Embryonic facial prominence (tissue), 1 donor: ENCODE measurements around the gene TM9SF3.
"Not testable (repeated sequence)": the region's sequence is repeated elsewhere in the genome, so short reads cannot be mapped to it uniquely, and the experiment has no call there.

ENCODE experiments used
- DNase-seq: peaks from one replicate; pipeline ENCODE4 v3.0.0-alpha.2; 2016; ENCODE audit errors: extremely low spot score

The TM9SF3 gene

DNA sequence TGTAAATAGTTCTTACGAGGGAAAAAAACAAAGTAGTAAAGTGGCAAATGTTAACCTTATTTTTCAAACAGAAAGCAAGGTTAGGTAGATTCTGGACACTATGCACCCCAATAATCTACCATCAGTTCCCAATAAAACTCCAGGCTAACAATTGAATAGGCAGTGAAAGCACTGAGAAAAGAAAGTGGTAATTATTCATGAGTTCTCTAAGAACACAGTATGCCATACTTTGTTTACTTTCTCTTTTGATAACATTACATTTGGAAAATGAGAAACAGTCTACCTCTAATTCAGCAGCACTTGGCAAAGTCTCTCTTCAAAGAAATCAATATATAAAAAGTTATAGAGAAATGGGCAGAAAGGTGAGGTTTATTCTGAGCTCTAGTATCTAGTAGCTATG is 18.4 kb downstream of the TM9SF3 start:
- DNase-seq = no peak

DNA sequence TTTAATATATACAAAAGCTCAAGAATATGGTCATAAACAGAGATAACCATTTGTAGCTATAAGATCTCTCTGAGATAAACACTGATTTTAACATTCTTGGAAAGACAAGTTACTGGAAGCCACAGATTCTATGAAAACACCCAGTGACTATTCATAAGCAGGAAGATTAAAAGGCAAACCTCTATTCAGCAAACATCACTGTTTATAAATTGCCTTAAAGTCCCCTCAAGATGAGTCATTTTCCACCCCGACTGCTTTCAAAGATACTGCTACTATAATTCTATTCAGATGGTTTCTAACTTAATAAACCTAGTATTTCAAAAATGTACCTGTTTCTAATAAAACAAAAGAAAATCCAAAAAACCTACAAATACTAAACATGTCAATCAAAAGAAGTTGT is 21.0 kb downstream of the TM9SF3 start:
- DNase-seq = no peak

DNA sequence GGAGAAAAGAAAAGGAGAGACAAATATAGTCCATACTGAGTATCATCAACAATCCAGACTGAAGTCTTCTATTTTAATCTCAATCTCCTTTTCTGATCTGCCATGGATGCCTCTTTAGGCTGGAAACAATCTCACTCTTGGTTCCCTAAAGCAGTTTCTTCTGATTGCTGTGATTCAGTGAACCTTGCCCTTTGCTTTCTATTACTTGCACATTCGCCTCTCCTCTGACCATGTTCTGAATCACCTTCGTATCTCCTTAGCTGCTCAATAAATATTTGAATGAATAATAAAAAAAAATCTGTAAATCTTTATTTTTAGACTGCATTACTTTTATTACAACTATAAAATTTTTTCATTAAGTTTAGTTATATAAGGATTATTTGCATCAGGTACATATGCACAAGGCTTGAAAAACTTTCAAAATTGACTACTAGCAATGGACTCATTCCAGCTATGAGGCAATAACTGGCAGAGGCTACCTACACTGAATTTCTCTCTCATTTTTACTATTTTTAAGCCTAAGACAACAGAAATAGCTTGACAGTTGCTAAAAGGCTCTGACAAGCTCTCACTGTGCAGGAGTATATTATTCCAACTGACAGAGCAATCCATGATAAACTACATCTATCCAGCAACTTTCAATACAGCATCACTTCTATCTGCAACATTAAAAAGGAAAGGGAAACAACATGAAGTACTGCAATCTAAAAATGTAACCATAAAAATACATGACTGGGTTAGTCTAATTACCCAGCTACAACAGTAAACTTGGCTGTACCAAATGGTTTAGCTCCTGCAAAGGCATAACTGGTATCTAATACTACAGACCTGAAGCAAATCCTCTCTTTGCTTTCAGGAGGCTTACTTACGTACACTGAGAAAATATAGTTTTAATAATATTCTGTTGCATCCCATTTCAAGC is 25.6 kb downstream of the TM9SF3 start:
- no peak for DNase-seq

DNA sequence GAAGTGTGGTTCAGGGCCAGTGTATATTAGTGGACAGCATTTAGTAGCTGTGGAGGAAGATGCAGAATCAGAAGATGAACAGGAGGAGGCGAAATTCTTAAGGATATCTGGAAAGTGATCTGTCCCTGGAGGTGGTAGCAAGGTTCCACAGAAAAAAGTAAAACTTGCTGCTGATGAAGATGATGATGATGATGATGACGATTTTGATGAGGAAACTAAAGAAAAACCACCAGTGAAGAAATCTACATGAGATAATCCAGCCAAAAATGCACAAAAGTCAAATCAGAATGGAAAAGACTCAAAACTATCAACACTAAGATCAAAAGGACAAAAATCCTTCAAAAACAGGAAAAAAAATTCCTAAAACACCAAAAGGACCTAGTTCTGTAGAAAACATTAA is 26.3 kb downstream of the TM9SF3 start:
- no peak for DNase-seq

- no peak for DNase-seq
These were observed 30.8 kb downstream of the TM9SF3 start for GRCh38 chr10:96556003-96556402.

DNA sequence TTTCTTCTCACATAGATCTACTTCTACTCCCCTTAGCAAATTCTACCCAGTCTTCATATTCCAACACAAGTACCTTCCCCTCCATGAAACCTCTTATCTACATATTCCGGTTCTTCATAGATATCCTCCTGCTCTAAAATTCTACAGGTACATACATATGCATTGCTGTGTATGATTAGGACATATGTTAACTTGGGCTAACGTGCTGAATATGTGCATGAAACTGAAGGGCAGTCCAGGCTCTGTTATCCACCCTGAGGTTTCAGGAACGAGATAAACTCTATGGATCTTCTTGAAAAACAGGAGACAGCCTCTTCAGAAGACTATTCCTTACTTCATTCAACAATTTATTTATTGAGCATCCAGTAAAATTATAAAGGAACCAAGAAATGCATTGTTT is 31.5 kb downstream of the TM9SF3 start:
- no peak for DNase-seq

DNA sequence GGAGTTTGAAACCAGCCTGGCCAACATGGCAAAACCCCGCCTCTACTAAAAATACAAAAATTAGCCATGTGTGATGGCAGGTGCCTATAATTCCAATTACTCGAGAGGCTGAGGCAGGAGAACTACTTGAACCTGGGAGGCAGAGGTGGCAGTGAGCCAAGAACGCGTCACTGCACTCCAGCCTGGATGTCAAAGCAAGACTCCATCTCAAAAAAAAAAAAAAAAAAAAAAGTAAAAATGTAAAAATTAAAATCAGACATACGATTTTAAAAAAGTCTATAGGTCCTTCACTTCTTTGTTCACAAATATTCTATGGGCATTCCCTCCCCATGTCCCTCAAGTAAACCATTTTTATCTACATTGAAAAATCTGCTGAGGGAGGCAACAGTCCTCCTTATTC is 38.2 kb downstream of the TM9SF3 start:
- no peak for DNase-seq

DNA sequence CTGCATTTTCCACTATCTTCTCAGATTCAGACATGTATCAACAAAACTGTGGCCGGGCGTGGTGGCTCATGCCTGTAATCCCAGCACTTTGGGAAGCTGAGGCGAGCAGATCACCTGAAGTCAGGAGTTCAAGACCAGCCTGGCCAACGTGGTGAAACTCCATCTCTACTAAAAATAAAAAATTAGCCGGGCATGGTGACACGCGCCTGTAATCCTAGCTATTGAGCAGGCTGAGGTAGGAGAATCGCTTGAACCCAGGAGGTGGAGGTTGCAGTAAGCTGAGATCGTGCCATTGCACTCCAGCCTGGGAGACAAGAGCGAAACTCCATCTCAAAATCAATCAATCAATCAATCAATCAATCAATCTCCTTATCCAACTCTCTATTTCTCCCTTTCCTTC is 41.3 kb downstream of the TM9SF3 start:
- DNase-seq = not testable (repeated sequence)

- DNase-seq = no peak
These were observed 44.9 kb downstream of the TM9SF3 start for GRCh38 chr10:96541921-96542320.

- DNase-seq = no peak
These were observed 46.6 kb downstream of the TM9SF3 start for GRCh38 chr10:96540240-96540639.

GRCh38 chr10:96538683-96539082 is 48.1 kb downstream of the TM9SF3 start:
- no peak for DNase-seq

GRCh38 chr10:96536129-96536528 is 50.7 kb downstream of the TM9SF3 start:
- no peak for DNase-seq

GRCh38 chr10:96532523-96532922 is 54.3 kb downstream of the TM9SF3 start:
- no peak for DNase-seq

DNA sequence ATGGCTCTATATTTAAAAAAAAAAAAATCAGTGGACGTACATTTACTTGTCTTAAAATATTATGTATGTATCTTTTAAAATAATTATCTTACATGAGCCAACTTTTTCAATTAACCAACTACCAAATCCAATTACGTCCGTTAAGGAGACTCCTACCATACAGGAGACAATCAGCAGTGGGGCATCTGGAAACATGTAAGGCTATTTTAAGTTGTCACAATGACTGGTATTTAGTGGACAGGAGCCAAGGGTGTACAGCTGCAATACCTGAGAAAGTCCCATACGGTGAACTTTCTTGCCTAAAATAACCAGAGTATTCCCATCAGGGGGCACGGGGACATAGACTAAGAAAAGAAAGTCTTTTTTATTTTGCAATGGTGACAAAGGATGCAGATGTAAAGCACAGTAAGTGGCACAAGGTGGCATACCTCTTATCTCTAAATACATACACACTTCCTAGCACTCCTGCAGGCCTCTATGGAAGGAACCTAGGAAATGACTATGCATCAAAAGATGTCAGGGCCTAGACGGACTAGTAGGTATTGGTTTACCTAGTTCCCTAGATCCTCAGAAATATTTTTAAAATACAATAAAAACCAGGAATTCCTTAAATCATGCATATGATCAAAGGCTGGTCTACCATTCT is 57.1 kb downstream of the TM9SF3 start:
- no peak for DNase-seq

- no peak for DNase-seq
These were observed 62.1 kb downstream of the TM9SF3 start for GRCh38 chr10:96524741-96525140.

DNA sequence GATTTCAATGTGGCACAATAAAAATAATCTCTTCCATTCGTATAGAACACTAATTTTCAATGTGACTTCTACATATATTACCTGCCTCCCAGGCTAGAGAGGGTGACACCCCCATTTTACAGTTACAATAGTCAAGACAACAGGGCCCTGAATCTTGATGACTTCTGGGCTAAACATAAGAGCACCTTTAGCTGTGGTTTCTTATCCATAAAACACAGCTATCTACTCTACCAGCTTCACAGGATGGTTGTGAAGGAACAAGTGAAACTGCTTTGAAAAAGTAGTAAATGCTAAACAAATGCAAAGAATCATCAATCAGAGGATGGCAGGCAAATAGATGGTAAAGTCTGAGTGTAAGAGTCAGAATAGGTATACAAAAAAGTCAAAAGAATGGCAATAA is 69.5 kb downstream of the TM9SF3 start:
- no peak for DNase-seq

- no peak for DNase-seq
These were observed 70.5 kb downstream of the TM9SF3 start for GRCh38 chr10:96516337-96516736.

DNA sequence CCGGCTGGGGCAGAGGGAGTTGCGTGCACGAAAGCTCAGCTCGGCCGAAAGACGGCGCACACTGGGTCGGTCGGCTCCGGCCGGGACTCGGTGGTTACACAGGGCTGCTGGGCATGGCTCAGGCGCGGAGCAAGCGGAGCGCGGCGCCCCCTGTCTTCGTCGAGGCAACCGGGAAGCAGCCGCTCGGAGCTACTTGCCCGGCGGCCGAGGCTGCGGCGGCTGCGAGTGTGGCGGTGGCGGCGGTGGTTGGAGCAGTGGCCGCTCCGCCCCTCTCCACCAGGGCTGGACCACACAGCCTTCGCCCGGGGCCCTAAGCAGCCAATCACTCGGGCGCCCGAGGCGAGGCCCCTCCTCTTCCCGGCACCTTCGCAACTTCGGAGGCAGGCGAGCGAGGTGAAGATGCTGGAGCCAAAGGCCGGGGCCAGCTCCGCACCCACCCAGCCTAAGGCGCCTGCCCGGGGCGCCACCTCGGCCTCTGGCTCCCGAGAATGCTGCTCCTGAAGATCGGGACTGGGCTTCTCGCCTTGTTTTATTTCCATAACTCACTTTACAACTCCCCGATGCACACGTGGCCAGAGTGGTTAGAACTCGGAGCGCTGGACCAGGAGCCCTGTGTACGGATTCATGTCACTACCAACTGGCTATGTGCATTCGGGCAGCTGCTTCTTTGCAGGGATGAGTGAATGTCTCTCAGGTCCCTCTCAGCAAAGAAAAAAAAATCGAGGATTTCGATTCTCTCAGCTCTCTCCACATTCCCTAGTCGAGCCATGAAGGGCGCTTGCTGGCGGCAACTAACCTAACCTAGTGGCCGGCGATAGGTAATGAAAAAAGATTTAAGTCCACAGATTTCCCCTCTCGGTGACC is 72.9 kb downstream of the TM9SF3 start, which contains the start of gene TLL2:
Gene TLL2, minus strand, starts transcription at position 229 of the 864 bp plus-strand sequence. CDS start 241 bp downstream, outside the sequence.
- DNase-seq = peak; percentile 25

DNA sequence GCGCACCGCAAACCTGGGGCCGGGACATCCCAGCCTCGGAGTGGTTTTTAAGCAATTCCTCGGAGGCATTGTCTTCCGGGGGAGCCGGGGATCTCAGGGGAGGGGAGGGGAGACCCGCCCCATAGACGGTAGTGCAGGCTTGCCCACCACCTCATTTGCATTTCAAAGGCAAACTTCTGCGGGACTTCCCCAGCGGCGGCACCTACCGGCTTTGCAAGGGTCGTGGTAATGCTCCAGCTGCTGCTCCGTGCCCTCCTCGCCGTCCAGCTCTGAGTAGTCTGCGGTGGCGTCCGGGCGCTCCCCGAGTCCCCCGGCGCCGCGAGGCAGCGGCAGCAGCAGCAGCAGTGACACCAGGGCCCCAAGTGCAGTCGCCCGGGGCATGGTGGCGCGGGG is 73.5 kb downstream of the TM9SF3 start:
- DNase-seq = no peak

GRCh38 chr10:96512524-96513304 is 74.1 kb downstream of the TM9SF3 start:
- DNase-seq = no peak
